Ascending aorta (tissue), 2 donors: ENCODE results near the gene MB. TPM values are rescaled to one million over a fixed set of nuclear protein-coding genes. Genes with fewer than 3 reads are reported as not detected.

Experiments
- DNase-seq, 2 donors: peaks; one replicate each; pipeline ENCODE4 v3.0.0-alpha.2; 2019; ENCODE audit warnings: low spot score in 2 of 2
- H3K27ac ChIP-seq, 2 donors: fragments of 200-600 bp; sonication (generic); one replicate each; pipeline ENCODE4 v1.5.1; 2016 to 2017; ENCODE audit warnings: mild to moderate bottlenecking in 1 of 2
- H3K27me3 ChIP-seq: fragments of 200-600 bp; sonication (generic); one replicate; pipeline ENCODE4 v1.5.1; 2017
- H3K36me3 ChIP-seq, 2 donors: fragments of 200-600 bp; sonication (generic); one replicate each; pipeline ENCODE4 v1.5.1; 2016
- H3K4me1 ChIP-seq, 2 donors: fragments of 200-600 bp; sonication (generic); one replicate each; pipeline ENCODE4 v1.5.1; 2016 to 2017; ENCODE audit warnings: mild to moderate bottlenecking in 1 of 2
- H3K4me3 ChIP-seq, 2 donors: fragments of 200-600 bp; sonication (generic); one replicate each; pipeline ENCODE4 v1.5.1; 2016 to 2017; ENCODE audit warnings: mild to moderate bottlenecking in 1 of 2
- H3K9me3 ChIP-seq, 2 donors: fragments of 200-600 bp; sonication (generic); one replicate each; pipeline ENCODE4 v1.5.1; 2016
- CTCF ChIP-seq, 3 experiments: fragments of 200-600 bp in 2 of 3; fragments of 450-650 bp in 1 of 3; sonication (generic) in 2 of 3; IDR thresholded peaks; one replicate each; pipeline ENCODE4 v1.5.1; 2016 to 2019; ENCODE audit warnings: antibody characterized with exemption in 3 of 3, mild to moderate bottlenecking in 1 of 3, moderate library complexity in 1 of 3
- intact Hi-C: fragments of 100-400 bp; cut with DNase I; formaldehyde crosslinking; loops from one replicate; pipeline ENCODE4 v1.15.1; 2023
- total RNA-seq: library from RNA; depleted of rRNA; stranded (reverse); fragments of >200 nt; gene quantifications from one replicate; pipeline ENCODE4 v1.1.0, GENCODE V29; 2016

Gene MB
- total RNA-seq, 1 donor from 2014 or later: not detected

GRCh38 chr22:35568751-35569739, 48.1 kb downstream of the MB start:
- intact Hi-C loops: no loop called here
- Histone ChIP-seq H3K27ac (no peak overlapping the region), H3K27me3 (no peaks in the 10 kb centered on the region), H3K36me3 (no peaks in the 10 kb centered on the region), H3K9me3 (no peaks in the 10 kb centered on the region), H3K4me3 (no peak overlapping the region), H3K4me1 (no peaks in the 10 kb centered on the region)
- no peak for TF ChIP-seq CTCF (IDR thresholded peaks at IDR 0.05)
- no peak for DNase-seq

GRCh38 chr22:35567351-35568141, 49.6 kb downstream of the MB start:
- DNase-seq: no peak
- no peak overlapping the region for H3K27ac ChIP-seq
- no peaks in the 10 kb centered on the region for H3K27me3 ChIP-seq
- no peaks in the 10 kb centered on the region for H3K4me1 ChIP-seq
- H3K4me3 ChIP-seq: no peak overlapping the region
- no peak for TF ChIP-seq CTCF (IDR thresholded peaks at IDR 0.05)
- no peaks in the 10 kb centered on the region for H3K9me3 ChIP-seq
- H3K36me3 ChIP-seq: no peaks in the 10 kb centered on the region
- intact Hi-C loops: no loop called here

- no peaks in the 10 kb centered on the region for H3K9me3 ChIP-seq
- H3K4me1 ChIP-seq: no peaks in the 10 kb centered on the region
- H3K4me3 ChIP-seq: no peak overlapping the region
- no peaks in the 10 kb centered on the region for H3K36me3 ChIP-seq
- intact Hi-C loops: no loop called here
- TF ChIP-seq CTCF (IDR thresholded peaks at IDR 0.05): no peak
- H3K27me3 ChIP-seq: no peaks in the 10 kb centered on the region
- no peak overlapping the region for H3K27ac ChIP-seq
- no peak for DNase-seq
These were observed 51.9 kb downstream of the MB start for GRCh38 chr22:35564975-35565867.

- Histone ChIP-seq H3K4me3 (no peak overlapping the region), H3K36me3 (no peaks in the 10 kb centered on the region), H3K27ac (no peak overlapping the region), H3K27me3 (no peaks in the 10 kb centered on the region), H3K4me1 (no peaks in the 10 kb centered on the region), H3K9me3 (no peaks in the 10 kb centered on the region)
- DNase-seq: no peak
- intact Hi-C loops: no loop called here
- no peak for TF ChIP-seq CTCF (IDR thresholded peaks at IDR 0.05)
These were observed 53.9 kb downstream of the MB start for GRCh38 chr22:35563211-35563610.
